ENCODE results near the gene UBE2E2.

Gene UBE2E2

DNA sequence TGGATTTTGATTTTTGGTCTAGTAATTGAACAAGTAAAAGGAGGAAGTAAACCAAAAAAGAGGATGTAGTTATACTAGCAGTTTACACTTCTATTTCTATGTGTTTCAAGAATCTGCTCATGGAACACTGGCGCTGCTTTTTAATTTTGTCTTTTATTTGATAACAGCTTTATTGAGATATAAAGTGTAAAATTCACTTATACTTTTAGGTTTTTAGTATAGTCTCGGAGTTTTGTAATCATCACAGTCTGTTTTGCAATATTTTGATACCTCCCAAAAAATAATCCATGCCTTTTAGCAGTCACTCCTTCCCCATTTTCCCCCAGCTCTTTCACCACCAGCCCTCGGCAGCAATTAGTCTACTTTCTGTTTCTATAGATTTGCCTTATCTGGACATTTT lies 18.0 kb downstream of the UBE2E2 start (continued):
- TF ChIP-seq ZNF70 (CRISPR knock-in tag; IDR thresholded peaks at IDR 0.05) (no peak), ZNF8 (CRISPR knock-in tag; IDR thresholded peaks at IDR 0.05) (no peak), ZC3H10 (CRISPR knock-in tag; IDR thresholded peaks at IDR 0.05) (no peak)

DNA sequence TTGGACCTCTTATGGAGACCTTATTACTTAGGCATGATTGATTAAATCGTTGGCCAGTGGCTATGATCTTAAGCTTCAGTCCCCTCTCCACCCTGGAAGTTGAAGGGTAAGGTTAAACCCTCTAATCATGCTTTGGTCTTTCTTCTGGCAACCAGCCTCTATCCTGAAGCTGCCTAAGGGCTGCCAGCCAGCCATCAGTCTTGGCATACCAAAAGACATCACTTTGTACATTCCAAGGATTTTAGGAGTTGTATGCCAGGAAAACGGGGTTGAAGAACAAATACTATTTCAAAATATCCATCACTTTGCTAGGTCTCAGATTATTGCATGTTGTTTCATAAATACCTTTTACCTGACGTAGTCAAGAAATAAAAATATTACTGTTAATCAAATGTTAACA lies 28.9 kb downstream of the UBE2E2 start:
- TF ChIP-seq ZFP3 (CRISPR knock-in tag; IDR thresholded peaks at IDR 0.05), result no peak
- peak; percentile 41; the same call in 1 of the 2 replicates for TF ChIP-seq ISL1 (CRISPR knock-in tag; IDR thresholded peaks at IDR 0.05)
- TF ChIP-seq, protein P1, sequence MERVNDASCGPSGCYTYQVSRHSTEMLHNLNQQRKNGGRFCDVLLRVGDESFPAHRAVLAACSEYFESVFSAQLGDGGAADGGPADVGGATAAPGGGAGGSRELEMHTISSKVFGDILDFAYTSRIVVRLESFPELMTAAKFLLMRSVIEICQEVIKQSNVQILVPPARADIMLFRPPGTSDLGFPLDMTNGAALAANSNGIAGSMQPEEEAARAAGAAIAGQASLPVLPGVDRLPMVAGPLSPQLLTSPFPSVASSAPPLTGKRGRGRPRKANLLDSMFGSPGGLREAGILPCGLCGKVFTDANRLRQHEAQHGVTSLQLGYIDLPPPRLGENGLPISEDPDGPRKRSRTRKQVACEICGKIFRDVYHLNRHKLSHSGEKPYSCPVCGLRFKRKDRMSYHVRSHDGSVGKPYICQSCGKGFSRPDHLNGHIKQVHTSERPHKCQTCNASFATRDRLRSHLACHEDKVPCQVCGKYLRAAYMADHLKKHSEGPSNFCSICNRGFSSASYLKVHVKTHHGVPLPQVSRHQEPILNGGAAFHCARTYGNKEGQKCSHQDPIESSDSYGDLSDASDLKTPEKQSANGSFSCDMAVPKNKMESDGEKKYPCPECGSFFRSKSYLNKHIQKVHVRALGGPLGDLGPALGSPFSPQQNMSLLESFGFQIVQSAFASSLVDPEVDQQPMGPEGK (CRISPR knock-in tag; IDR thresholded peaks at IDR 0.05; ENCODE audit: borderline replicate concordance), result no peak
- no peak for TF ChIP-seq GLIS3 (CRISPR knock-in tag; IDR thresholded peaks at IDR 0.05)
- TF ChIP-seq, protein P2, sequence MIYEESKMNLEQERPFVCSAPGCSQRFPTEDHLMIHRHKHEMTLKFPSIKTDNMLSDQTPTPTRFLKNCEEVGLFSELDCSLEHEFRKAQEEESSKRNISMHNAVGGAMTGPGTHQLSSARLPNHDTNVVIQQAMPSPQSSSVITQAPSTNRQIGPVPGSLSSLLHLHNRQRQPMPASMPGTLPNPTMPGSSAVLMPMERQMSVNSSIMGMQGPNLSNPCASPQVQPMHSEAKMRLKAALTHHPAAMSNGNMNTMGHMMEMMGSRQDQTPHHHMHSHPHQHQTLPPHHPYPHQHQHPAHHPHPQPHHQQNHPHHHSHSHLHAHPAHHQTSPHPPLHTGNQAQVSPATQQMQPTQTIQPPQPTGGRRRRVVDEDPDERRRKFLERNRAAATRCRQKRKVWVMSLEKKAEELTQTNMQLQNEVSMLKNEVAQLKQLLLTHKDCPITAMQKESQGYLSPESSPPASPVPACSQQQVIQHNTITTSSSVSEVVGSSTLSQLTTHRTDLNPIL (CRISPR knock-in tag; IDR thresholded peaks at IDR 0.05; ENCODE audit: low read depth), result no peak
- peak; percentile 41; the same call in 2 of the 3 replicates for ATAC-seq

DNA sequence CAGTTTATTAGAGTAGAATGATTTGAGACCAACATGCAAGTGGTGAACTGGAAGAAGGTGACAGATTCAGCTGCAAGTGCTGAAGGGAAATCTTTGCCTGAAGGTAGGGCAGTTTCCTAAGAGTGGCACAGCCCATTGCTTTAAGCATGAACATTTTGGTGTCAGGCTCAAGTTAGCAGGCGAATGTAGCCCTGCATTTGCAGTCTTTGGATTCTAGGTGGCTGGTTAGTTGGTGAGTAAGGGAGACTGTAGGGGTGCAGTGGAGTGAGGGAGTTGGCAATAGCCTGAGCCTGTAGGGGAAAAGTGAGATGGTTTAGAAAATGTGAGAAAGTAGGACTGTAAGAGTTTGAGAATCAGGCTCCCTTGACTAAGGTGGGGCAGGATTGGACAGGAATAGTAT lies 29.7 kb downstream of the UBE2E2 start:
- ATAC-seq, result no peak
- TF ChIP-seq BACH2 (CRISPR knock-in tag; IDR thresholded peaks at IDR 0.05; ENCODE audit: borderline replicate concordance) (no peak), ISL1 (CRISPR knock-in tag; IDR thresholded peaks at IDR 0.05) (no peak), ZNF8 (CRISPR knock-in tag; IDR thresholded peaks at IDR 0.05) (no peak), ZNF70 (CRISPR knock-in tag; IDR thresholded peaks at IDR 0.05) (no peak), GLIS3 (CRISPR knock-in tag; IDR thresholded peaks at IDR 0.05) (no peak), TCF4 (CRISPR knock-in tag; IDR thresholded peaks at IDR 0.05; ENCODE audit: borderline replicate concordance) (no peak)
- TF ChIP-seq, protein P3, sequence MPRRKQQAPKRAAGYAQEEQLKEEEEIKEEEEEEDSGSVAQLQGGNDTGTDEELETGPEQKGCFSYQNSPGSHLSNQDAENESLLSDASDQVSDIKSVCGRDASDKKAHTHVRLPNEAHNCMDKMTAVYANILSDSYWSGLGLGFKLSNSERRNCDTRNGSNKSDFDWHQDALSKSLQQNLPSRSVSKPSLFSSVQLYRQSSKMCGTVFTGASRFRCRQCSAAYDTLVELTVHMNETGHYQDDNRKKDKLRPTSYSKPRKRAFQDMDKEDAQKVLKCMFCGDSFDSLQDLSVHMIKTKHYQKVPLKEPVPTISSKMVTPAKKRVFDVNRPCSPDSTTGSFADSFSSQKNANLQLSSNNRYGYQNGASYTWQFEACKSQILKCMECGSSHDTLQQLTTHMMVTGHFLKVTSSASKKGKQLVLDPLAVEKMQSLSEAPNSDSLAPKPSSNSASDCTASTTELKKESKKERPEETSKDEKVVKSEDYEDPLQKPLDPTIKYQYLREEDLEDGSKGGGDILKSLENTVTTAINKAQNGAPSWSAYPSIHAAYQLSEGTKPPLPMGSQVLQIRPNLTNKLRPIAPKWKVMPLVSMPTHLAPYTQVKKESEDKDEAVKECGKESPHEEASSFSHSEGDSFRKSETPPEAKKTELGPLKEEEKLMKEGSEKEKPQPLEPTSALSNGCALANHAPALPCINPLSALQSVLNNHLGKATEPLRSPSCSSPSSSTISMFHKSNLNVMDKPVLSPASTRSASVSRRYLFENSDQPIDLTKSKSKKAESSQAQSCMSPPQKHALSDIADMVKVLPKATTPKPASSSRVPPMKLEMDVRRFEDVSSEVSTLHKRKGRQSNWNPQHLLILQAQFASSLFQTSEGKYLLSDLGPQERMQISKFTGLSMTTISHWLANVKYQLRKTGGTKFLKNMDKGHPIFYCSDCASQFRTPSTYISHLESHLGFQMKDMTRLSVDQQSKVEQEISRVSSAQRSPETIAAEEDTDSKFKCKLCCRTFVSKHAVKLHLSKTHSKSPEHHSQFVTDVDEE (CRISPR knock-in tag; IDR thresholded peaks at IDR 0.05), result no peak

DNA sequence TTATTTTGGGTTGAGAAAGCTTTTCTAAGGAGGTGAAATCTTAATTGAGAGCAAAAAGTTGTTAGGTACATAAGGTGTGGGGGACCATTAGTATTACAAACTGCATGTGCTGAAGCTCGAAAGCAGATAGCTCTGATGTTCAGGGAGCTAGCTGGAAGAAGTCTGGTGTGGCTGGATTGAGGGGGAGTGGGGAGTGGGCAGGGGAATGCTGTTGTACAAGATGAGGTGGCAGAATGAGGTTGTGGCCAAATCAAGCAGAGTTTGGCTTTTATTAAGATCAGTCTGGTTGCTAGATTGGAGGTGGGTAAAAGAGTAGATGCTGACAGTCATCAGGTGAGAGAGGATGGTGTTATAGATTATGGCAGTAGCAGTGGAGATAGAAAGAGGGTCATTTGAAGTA lies 32.1 kb downstream of the UBE2E2 start:
- no peak for ATAC-seq
- TF ChIP-seq TCF4 (CRISPR knock-in tag; IDR thresholded peaks at IDR 0.05; ENCODE audit: borderline replicate concordance) (no peak), ZNF565 (CRISPR knock-in tag; conservative IDR thresholded peaks at IDR 0.05; ENCODE audit: low read depth) (no peak), CSDC2 (CRISPR knock-in tag; IDR thresholded peaks at IDR 0.05) (no peak), ZNF8 (CRISPR knock-in tag; IDR thresholded peaks at IDR 0.05) (no peak), ZFP30 (CRISPR knock-in tag; IDR thresholded peaks at IDR 0.05) (no peak), ESRRG (CRISPR knock-in tag; IDR thresholded peaks at IDR 0.05) (no peak)
- TF ChIP-seq, protein P4, sequence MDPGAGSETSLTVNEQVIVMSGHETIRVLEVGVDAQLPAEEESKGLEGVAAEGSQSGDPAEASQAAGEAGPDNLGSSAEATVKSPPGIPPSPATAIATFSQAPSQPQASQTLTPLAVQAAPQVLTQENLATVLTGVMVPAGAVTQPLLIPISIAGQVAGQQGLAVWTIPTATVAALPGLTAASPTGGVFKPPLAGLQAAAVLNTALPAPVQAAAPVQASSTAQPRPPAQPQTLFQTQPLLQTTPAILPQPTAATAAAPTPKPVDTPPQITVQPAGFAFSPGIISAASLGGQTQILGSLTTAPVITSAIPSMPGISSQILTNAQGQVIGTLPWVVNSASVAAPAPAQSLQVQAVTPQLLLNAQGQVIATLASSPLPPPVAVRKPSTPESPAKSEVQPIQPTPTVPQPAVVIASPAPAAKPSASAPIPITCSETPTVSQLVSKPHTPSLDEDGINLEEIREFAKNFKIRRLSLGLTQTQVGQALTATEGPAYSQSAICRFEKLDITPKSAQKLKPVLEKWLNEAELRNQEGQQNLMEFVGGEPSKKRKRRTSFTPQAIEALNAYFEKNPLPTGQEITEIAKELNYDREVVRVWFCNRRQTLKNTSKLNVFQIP (CRISPR knock-in tag; IDR thresholded peaks at IDR 0.05; ENCODE audit: borderline replicate concordance, low read depth), result no peak

DNA sequence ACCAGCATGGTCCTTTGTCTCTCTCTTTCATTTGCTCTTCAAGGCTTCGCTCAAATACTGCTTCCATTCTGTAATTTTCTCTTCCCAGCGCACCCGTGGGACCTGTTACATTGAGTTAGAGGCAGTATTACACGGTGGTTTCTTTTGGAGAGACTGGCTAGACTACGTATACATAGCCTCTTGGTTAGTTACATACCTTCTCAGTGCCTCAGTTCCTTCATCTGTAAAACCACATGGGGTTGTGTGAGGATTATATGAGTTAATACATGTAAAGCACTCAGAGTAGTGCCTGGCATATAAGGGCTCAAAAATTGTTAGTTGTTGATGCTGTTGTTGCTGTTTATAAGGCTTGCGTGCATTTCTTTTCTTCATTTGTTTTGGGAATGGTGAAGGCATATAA lies 33.8 kb downstream of the UBE2E2 start:
- TF ChIP-seq BACH2 (CRISPR knock-in tag; IDR thresholded peaks at IDR 0.05; ENCODE audit: borderline replicate concordance) (no peak), ARNTL (CRISPR knock-in tag; IDR thresholded peaks at IDR 0.05; ENCODE audit: borderline replicate concordance, low read depth) (no peak), ZFP3 (CRISPR knock-in tag; IDR thresholded peaks at IDR 0.05) (no peak), PPARA (CRISPR knock-in tag; IDR thresholded peaks at IDR 0.05; ENCODE audit: borderline replicate concordance) (no peak), OSR1 (CRISPR knock-in tag; IDR thresholded peaks at IDR 0.05) (no peak)
- no peak for ATAC-seq
